ENCODE measurements around the gene DGCR2.

DNA sequence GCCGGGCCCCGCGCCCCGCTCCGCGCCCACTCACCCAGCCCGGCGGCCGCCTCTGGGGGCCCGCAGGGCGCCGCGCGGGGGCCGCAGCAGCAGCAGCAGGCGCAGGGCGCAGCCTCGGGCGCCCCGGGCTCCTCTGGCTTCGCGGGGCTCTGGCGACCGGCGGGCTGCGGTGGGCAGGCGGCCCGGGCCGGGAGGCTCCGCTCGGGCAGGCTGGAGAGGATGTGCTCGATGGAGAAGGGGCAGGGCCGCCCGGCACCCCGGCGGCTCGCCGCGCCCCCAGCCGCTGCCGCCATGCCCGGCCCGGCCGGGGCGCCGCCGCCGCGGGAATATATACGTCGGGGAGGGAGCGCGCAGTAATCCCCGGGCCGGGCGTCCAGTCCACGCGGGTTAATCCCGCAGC lies 27.8 kb upstream of the DGCR2 start, which contains the start of gene GSC2:
- TF ChIP-seq POLR2A (IDR thresholded peaks at IDR 0.05; ENCODE audit: low read length) (no peak), GATA1 (IDR thresholded peaks at IDR 0.05; ENCODE audit: low read depth, low read length) (no peak)

Data from erythroblast (primary cell).